ENCODE measurements around the gene REG1A. TPM values are rescaled to one million over a fixed set of nuclear protein-coding genes. Genes with fewer than 3 reads are reported as not detected.

The REG1A gene
- total RNA-seq, 6 experiments from 2014 or later = not detected

- Mint-ChIP-seq H3K36me3 (ENCODE audit: low read depth) (no peaks in the 10 kb centered on the region), H3K9me3 (peaks cover 39% of the 10 kb centered on the region), H3K27me3 (ENCODE audit: insufficient read depth) (no peaks in the 10 kb centered on the region), H3K4me1 (ENCODE audit: low read depth) (no peaks in the 10 kb centered on the region), H3K27ac (no peak overlapping the region), H3K4me3 (no peak overlapping the region)
- DNase-seq = no peak
- no peak for TF ChIP-seq CTCF (IDR thresholded peaks at IDR 0.05)
These were observed 4.8 kb downstream of the REG1A start for GRCh38 chr2:79124907-79125720.

GRCh38 chr2:79125721-79125985 lies 5.4 kb downstream of the REG1A start:
- peaks cover 38% of the 10 kb centered on the region for H3K9me3 Mint-ChIP-seq
- H3K4me1 Mint-ChIP-seq (ENCODE audit: low read depth) = no peaks in the 10 kb centered on the region
- no peak for DNase-seq
- H3K27me3 Mint-ChIP-seq (ENCODE audit: insufficient read depth) = no peaks in the 10 kb centered on the region
- H3K36me3 Mint-ChIP-seq (ENCODE audit: low read depth) = no peaks in the 10 kb centered on the region
- no peak overlapping the region for H3K27ac Mint-ChIP-seq
- no peak overlapping the region for H3K4me3 Mint-ChIP-seq
- TF ChIP-seq CTCF (IDR thresholded peaks at IDR 0.05) = no peak

- no peak for DNase-seq
These were observed 8.1 kb downstream of the REG1A start for GRCh38 chr2:79128406-79128805.

GRCh38 chr2:79129260-79129659 lies 9.0 kb downstream of the REG1A start:
- TF ChIP-seq CTCF (IDR thresholded peaks at IDR 0.05) = no peak
- H3K27me3 Mint-ChIP-seq (ENCODE audit: insufficient read depth) = no peaks in the 10 kb centered on the region
- no peak for DNase-seq
- peaks cover 30% of the 10 kb centered on the region for H3K9me3 Mint-ChIP-seq
- H3K4me3 Mint-ChIP-seq = no peak overlapping the region
- H3K27ac Mint-ChIP-seq = no peak overlapping the region
- H3K36me3 Mint-ChIP-seq (ENCODE audit: low read depth) = no peaks in the 10 kb centered on the region
- no peaks in the 10 kb centered on the region for H3K4me1 Mint-ChIP-seq (ENCODE audit: low read depth)

More at GRCh38 chr2:79128406-79128805, 8.1 kb downstream of the REG1A start:
- H3K9me3 Mint-ChIP-seq = peaks cover 30% of the 10 kb centered on the region
- H3K27ac Mint-ChIP-seq = no peak overlapping the region
- no peaks in the 10 kb centered on the region for H3K27me3 Mint-ChIP-seq (ENCODE audit: insufficient read depth)
- TF ChIP-seq CTCF (IDR thresholded peaks at IDR 0.05) = no peak
- no peaks in the 10 kb centered on the region for H3K4me1 Mint-ChIP-seq (ENCODE audit: low read depth)
- H3K4me3 Mint-ChIP-seq = no peak overlapping the region
- no peaks in the 10 kb centered on the region for H3K36me3 Mint-ChIP-seq (ENCODE audit: low read depth)

GRCh38 chr2:79129804-79130203 lies 9.5 kb downstream of the REG1A start:
- no peak overlapping the region for H3K4me3 Mint-ChIP-seq

More at GRCh38 chr2:79129804-79130203, 9.5 kb downstream of the REG1A start:
- Mint-ChIP-seq H3K36me3 (ENCODE audit: low read depth) (no peaks in the 10 kb centered on the region), H3K27me3 (ENCODE audit: insufficient read depth) (no peaks in the 10 kb centered on the region), H3K9me3 (peaks cover 30% of the 10 kb centered on the region), H3K27ac (no peak overlapping the region), H3K4me1 (ENCODE audit: low read depth) (no peaks in the 10 kb centered on the region)
- DNase-seq = no peak
- TF ChIP-seq CTCF (IDR thresholded peaks at IDR 0.05) = no peak
